HepG2 (cell line): Measurements from ENCODE around the gene MAN1A1. TPM values are rescaled to one million over a fixed set of nuclear protein-coding genes. Genes with fewer than 3 reads are reported as not detected.
A peak's percentile ranks its signal among the peaks of the same experiment; 100 is the strongest.

Experiments used
- EEA1 ChIP-seq: sonication (generic); formaldehyde crosslinking; IDR thresholded peaks from 2 replicates; pipeline ENCODE4 v1.5.1; 2020; ENCODE audit warnings: mild to moderate bottlenecking, missing genetic modification reagents, borderline replicate concordance
- FOXA1 ChIP-seq, 2 experiments: fragments of 450-650 bp in 1 of 2; sonication (generic) in 1 of 2; formaldehyde crosslinking in 1 of 2; IDR thresholded peaks; 2 replicates each; pipeline versions ENCODE4 v1.4.0 to v1.6.1; 2016 to 2020; ENCODE audit warnings: missing genetic modification reagents in 1 of 2
- FOXP4 ChIP-seq: sonication (generic); formaldehyde crosslinking; IDR thresholded peaks from 2 replicates; pipeline ENCODE4 v1.4.0; 2020; ENCODE audit warnings: missing genetic modification reagents
- HMGXB4 ChIP-seq, 2 experiments: sonication (generic) in 1 of 2; formaldehyde crosslinking in 1 of 2; IDR thresholded peaks; 2 replicates each; pipeline versions ENCODE4 v1.4.0 to v1.6.1; 2018 to 2020; ENCODE audit warnings: missing genetic modification reagents in 2 of 2, borderline replicate concordance in 1 of 2, low read depth in 1 of 2, mild to moderate bottlenecking in 1 of 2, missing biosample characterization in 1 of 2
- HNRNPK ChIP-seq: fragments of 200-400 bp; formaldehyde crosslinking; IDR thresholded peaks from 2 replicates; pipeline ENCODE4 v1.6.1; 2018; ENCODE audit warnings: low read length, low read depth, moderate library complexity, mild to moderate bottlenecking; ENCODE audit not compliant: poor library complexity, severe bottlenecking
- MAZ ChIP-seq, 2 experiments: sonication (generic) in 1 of 2; formaldehyde crosslinking in 1 of 2; IDR thresholded peaks; 2 replicates each; pipeline versions ENCODE4 v1.5.0 to v1.6.1; 2012 to 2020; ENCODE audit warnings: low read depth in 2 of 2, mild to moderate bottlenecking in 2 of 2, borderline replicate concordance in 1 of 2, improper control_type of control experiment in 1 of 2, low read length in 1 of 2, missing genetic modification reagents in 1 of 2, moderate library complexity in 1 of 2
- MYC ChIP-seq: sonication (generic); formaldehyde crosslinking; IDR thresholded peaks from 2 replicates; pipeline ENCODE4 v1.9.0; 2021; ENCODE audit warnings: missing genetic modification reagents, borderline replicate concordance
- NCOA2 ChIP-seq: sonication (generic); formaldehyde crosslinking; IDR thresholded peaks from 2 replicates; pipeline ENCODE4 v1.8.0; 2022; ENCODE audit warnings: inconsistent platforms
- PAWR ChIP-seq: sonication (generic); formaldehyde crosslinking; IDR thresholded peaks from 2 replicates; pipeline ENCODE4 v1.4.0; 2020; ENCODE audit warnings: missing genetic modification reagents, mild to moderate bottlenecking, borderline replicate concordance
- POGK ChIP-seq: sonication (generic); formaldehyde crosslinking; conservative IDR thresholded peaks from 2 replicates; pipeline ENCODE4 v1.8.0; 2022; ENCODE audit warnings: mild to moderate bottlenecking, moderate library complexity, missing genetic modification reagents
- RORA ChIP-seq: sonication (generic); formaldehyde crosslinking; IDR thresholded peaks from 2 replicates; pipeline ENCODE4 v1.5.0; 2020; ENCODE audit warnings: mild to moderate bottlenecking, missing genetic modification reagents, moderate library complexity
- SYNCRIP ChIP-seq: fragments of 200-400 bp; formaldehyde crosslinking; IDR thresholded peaks from 2 replicates; pipeline ENCODE4 v1.6.1; 2018; ENCODE audit warnings: mild to moderate bottlenecking, low read depth, low read length; ENCODE audit not compliant: insufficient read depth
- ZFP36L1 ChIP-seq: sonication (generic); formaldehyde crosslinking; IDR thresholded peaks from 2 replicates; pipeline ENCODE4 v1.8.0; 2022; ENCODE audit warnings: mild to moderate bottlenecking, missing genetic modification reagents, moderate library complexity
- ZFP41 ChIP-seq: sonication (generic); formaldehyde crosslinking; IDR thresholded peaks from 2 replicates; pipeline ENCODE4 v1.4.0; 2020; ENCODE audit warnings: mild to moderate bottlenecking, missing genetic modification reagents, borderline replicate concordance
- ZNF18 ChIP-seq: sonication (generic); formaldehyde crosslinking; IDR thresholded peaks from 2 replicates; pipeline ENCODE4 v1.8.0; 2022; ENCODE audit warnings: mild to moderate bottlenecking, missing genetic modification reagents; ENCODE audit not compliant: insufficient replicate concordance
- ZNF501 ChIP-seq: sonication (generic); formaldehyde crosslinking; IDR thresholded peaks from 2 replicates; pipeline ENCODE4 v1.5.1; 2020; ENCODE audit warnings: mild to moderate bottlenecking, moderate library complexity, missing genetic modification reagents
- ZNF550 ChIP-seq: sonication (generic); formaldehyde crosslinking; IDR thresholded peaks from 2 replicates; pipeline ENCODE4 v1.4.0; 2020; ENCODE audit warnings: mild to moderate bottlenecking, missing genetic modification reagents, borderline replicate concordance
- ZNF569 ChIP-seq: sonication (generic); formaldehyde crosslinking; IDR thresholded peaks from 2 replicates; pipeline ENCODE4 v1.5.0; 2020; ENCODE audit warnings: mild to moderate bottlenecking, missing genetic modification reagents, moderate library complexity, borderline replicate concordance
- ZNF792 ChIP-seq: IDR thresholded peaks from 2 replicates; pipeline ENCODE4 v1.6.1; 2016
- polyA plus RNA-seq, 8 experiments: library from polyadenylated mRNA; depleted of rRNA in 3 of 8; stranded (reverse) in 7 of 8; unstranded in 1 of 8; fragments of >200 nt; fragmentation: Illumina TruSeq in 4 of 8; extraction: Trizol in 4 of 8; gene quantifications; 2 replicates each; pipeline versions ENCODE4 v1.2.1 to v1.2.3, GENCODE V29; 2011 to 2016; ENCODE audit warnings: low read depth in 4 of 8, missing spikeins in 1 of 8, mixed read lengths in 1 of 8; ENCODE audit not compliant: insufficient read depth in 1 of 8
- total RNA-seq, 5 experiments: library from RNA; depleted of rRNA; stranded (reverse); fragments of >200 nt; fragmentation: Illumina TruSeq; extraction: Trizol; gene quantifications; 2 replicates each; pipeline ENCODE4 v1.2.3, GENCODE V29; 2016; ENCODE audit warnings: low read depth in 1 of 5

The MAN1A1 gene
- total and polyA plus RNA-seq, 2 of the 13 experiments (the other 11 are each of a cell fraction or from before 2014, with no cell fraction given), result 156 to 236 TPM

- no peak for TF ChIP-seq MAZ (IDR thresholded peaks at IDR 0.05; ENCODE audit: borderline replicate concordance, low read depth, low read length)
- TF ChIP-seq MAZ (CRISPR knock-in tag; IDR thresholded peaks at IDR 0.05; ENCODE audit: low read depth), result 0 out of 2 replicates have a peak, but pooled peaks have one; percentile 3
- TF ChIP-seq MYC (CRISPR knock-in tag), result no peak
- no peak for TF ChIP-seq HNRNPK
- no peak for TF ChIP-seq ZNF550 (CRISPR knock-in tag)
- TF ChIP-seq FOXP4, result peak; percentile 92
- TF ChIP-seq ZNF18 (CRISPR knock-in tag), result no peak
- no peak for TF ChIP-seq ZNF501
- TF ChIP-seq PAWR (CRISPR knock-in tag), result no peak
- TF ChIP-seq ZFP41 (CRISPR knock-in tag), result no peak
- TF ChIP-seq FOXA1 (IDR thresholded peaks at IDR 0.05), result no peak
- TF ChIP-seq FOXA1 (CRISPR knock-in tag; IDR thresholded peaks at IDR 0.05), result 0 out of 2 replicates have a peak, but pooled peaks have one; percentile 1
- no peak for TF ChIP-seq NCOA2 (CRISPR knock-in tag)
- TF ChIP-seq ZNF569, result no peak
- no peak for TF ChIP-seq EEA1 (CRISPR knock-in tag)
- TF ChIP-seq ZFP36L1, result no peak
- no peak; the same call in 1 of the 2 replicates for TF ChIP-seq RORA
- no peak for TF ChIP-seq ZNF792 (CRISPR knock-in tag)
- TF ChIP-seq HMGXB4 (CRISPR knock-in tag; IDR thresholded peaks at IDR 0.05; ENCODE audit: borderline replicate concordance in 1 of 2, low read depth in 1 of 2), result peak in 1 of 2 experiments; percentile 21; a peak in 1 of 4 replicates
- TF ChIP-seq SYNCRIP, result no peak
- TF ChIP-seq POGK, result no peak
Measured at GRCh38 chr6:119171088-119171841, 178.3 kb downstream of the MAN1A1 start (continued).
